Activated CD4-positive, alpha-beta T cell treated with anti-CD3 and anti-CD28 coated beads for 48 hours (primary cell): ENCODE measurements around the gene PRDM12.

ENCODE experiments used
- DNase-seq: peaks from one replicate; pipeline ENCODE4 v3.0.0-alpha.2; 2020

Gene PRDM12

DNA sequence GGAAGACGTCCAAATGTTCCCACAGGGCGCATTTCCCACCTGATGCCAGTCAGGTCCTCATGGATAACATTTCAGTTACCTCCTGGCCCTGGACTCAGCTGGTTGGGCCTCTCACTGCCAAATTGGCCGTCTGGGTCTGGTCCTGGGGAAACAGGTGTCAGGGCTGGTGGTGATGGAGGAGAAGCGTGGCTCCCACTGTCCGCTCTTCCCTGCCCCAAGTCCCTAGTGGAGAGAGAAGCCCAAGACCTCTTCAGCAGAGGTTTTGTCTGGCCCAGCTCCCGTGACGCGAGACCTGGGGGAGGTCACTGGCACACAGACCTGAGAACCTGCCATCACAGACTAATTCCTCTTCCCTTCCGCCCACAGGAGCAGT is 27.8 kb upstream of the PRDM12 start:
- no peak for DNase-seq

DNA sequence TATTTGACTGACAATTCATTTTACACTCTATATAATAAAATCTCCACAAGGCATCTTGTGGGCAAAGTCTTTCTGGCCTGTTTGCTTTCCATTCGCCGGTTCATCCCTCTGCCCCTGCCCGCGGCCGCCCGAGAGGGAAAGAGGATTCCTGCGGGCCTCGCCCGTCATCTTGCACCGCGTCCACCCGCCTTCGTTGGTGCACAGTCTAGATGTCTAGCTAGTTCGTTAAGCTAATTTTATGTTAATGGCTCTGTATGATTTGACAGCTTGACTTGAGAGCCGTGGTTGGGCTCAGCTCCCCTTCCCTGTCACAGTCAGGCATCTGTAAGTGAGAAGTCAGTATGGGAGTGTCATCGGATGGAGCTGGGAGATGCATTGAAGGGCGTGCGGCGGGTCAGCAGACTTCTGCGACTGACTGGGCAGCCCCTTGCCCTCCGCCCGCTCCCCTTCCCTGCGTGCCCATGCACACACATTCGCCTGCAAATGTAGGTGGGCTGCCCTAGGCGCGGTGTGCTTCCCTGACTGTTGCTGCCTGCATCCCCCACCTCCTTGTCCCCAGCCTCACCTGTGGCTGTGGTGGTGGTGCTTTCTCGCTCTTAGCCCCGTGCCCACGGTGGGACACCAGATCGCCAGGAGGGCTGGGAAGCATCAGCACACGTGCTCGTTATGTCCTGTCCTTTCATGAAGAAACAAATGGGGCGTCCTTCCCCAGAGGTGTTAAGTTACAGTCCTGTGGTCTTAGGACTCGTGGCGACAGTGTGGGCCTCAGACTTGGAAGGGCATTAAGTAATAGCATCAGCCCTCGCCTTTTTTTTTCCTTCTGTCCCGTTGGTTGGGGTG is 25.9 kb upstream of the PRDM12 start:
- no peak for DNase-seq

DNA sequence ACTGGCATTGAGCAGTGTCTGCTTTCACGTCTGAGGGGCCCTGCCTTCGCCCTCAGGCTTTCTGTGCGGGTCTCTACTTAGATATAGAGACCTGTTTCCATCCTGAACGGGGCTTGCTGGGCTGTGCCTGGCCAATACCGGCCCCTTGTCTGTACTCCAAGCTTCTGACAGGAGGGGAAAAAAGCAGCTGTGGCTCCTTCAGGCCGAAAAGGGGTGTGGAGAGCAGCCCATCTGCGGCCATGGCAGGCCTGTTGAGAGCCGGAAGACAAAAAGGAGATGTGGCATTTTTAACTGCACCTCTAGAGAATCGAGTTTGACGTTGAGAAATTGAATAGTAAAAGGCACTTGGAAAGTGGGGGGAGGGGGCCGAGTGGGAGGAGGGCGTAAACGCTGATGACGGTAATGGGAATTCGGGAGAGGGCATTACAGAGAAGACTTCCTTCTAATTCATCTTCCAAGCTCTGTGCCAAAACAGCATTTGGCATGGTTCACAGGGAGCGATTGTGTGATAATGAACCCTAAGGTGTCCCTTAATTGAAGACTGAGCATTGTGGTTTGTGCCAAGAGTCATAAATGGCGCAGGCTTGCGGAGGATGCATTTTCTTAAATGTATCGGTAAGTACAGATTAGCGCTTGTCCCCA is 25.1 kb upstream of the PRDM12 start:
- no peak for DNase-seq

DNA sequence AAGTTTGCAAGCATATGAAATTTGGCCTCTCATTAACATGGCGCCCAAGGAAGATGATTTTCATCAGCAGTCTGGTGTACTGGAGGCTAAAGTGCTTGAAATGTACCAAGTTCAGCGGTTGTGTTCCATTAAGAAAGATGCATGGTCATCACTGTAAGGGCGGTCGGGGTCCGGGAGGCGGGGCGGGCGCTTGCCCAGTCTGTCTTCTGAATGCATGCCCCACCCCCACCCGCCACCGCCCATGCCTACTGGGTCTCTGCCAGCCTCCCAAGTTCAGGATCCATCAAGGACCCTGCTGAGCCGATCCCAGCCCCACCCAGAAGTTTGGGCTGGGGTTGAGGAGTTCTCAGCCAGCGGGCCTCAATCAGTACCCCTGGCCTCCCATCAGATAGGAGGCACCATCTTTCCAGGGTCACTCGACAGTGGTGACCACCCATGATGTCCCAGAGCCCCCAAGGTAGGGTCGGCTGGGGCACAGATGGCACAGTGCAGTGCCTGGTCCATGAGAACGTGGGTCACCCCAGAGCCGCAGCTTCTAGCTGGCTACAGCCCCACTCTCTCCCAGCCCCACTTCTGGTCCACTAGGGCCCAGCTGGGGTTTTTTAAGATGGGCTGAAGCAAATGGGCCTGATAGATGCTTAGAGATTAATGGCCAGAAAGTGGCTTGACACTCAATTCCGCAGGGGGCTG is 24.4 kb upstream of the PRDM12 start:
- no peak for DNase-seq

DNA sequence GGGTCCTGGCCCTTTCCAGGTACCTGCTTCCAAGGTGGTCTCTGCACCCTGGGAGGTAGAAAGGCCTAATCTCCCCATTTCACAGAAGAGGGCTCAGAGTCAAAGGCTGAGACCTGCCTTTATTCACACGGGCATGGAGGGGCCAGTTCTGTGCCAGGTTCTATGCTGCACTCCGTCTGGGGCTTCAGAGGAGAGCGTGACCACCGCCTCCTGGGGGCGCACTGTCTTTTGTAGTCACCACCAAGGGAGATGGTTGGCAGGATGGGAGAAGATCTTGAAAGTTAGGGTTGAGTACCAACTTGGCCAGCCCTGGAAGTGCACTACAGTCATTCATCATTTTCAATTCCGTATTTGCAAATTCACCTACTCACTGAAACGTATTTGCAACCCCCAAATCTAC is 23.7 kb upstream of the PRDM12 start:
- DNase-seq: no peak

DNA sequence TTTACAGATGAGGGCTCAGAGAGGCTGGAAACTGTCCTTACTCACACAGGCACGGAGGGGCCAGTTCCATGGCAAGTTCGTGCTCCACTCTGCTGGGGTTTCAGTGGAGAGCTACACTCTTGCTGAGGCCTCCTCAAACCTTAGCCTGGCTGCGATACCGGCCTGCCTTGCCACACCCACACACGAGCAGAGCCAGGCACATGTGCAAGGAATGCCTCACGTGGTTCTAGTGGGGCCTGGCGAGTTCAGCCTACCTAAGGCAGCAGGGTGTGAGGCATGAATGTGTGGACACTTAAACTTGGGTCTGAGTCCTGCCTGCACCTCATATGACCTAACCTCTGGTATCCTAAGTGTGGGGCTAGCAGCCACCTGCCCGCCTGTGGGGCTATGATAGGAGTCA is 21.5 kb upstream of the PRDM12 start:
- no peak for DNase-seq

DNA sequence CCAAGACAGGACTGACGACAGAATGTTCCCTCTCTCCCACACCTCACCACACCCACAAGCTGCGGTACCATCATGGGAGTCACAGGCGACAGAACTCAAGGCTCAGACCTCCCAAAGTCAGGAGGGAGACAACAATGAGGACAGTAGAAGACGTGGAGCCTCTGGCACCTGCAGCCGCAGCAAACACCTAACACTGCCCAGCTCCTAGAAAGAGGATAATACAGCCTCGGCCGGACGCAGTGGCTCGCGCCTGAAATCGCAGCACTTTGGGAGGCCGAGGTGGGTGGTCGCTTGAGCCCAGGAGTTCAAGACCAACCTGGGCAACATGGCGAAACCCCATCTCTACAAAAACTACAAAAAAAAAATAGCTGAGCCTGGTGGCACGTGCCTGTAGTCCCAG is 13.2 kb upstream of the PRDM12 start:
- no peak for DNase-seq

DNA sequence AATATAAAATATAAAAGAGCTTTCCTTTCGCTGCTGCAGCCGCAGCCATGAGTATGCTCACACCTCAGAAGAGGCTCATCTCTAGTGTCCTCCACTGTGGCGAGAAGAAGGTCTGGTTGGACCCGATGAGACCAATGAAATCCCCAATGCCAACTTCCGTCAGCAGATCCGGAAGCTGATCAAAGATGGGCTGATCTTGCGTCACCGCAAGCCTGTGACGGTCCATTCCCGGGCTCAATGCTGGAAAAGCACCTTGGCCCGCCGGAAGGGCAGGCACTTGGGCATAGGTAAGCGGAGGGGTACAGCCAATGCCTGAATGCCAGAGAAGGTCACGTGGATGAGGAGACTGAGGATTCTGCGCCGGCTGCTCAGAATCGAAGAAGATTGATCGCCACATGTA is 12.6 kb upstream of the PRDM12 start:
- no peak for DNase-seq

DNA sequence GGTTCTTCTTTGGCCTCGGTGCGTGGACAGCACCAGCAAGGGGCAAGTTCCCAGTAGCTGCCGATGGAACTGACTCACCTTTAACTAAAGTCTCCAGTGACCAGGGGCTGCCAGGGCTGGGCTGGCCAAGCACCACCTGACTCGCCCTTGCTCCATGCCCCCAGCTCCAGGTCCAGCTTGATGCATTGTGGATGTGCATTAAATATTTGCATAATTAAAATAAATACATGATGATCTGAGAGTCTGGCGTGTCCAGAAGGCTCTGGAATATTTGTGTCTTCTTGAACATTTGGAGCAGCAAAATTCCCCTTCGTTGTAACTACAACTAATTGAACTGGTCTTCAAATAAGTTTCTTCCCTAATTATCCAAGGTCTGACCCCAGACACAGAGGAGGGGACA is 9.5 kb upstream of the PRDM12 start:
- no peak for DNase-seq

DNA sequence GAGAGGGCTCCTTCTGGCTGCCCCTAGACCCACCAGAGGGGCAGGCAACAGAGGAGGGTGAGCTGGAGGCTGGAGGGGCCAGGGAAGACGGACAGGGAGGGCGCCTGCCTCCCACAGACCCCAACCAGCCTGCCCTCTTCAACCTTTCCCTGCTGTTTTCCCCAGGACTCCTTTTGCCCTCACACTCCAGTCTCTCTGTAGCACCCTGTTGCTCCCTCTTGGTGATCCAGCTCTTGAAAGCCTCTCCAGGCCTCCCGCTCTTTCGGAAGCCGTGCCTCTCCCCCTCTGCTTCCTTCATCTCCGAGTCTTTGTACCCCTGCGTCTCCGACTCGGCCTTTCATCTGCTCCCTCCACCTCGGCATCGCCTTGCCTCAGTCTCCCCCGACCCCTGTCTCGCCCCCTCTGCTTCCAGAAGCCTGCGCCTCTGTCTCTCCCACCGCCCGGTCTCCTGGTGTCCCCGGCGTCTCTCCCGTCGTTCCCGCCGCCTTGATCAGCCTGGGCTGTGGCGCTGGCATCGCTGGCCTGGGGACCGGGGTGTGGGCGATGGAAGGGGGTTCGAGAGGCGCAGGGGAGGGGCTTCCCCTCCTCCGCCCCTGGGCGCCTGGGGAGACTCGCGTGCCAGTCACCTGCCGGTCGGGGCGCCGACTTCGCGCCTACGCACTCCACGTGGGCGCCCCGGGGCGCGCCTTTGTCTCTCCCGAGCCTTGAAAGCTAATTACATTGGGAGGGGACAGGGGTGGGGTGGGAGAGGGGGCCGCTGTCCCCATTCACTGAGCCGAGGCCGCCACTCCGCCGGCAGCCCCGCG is 5.3 kb upstream of the PRDM12 start:
- no peak for DNase-seq

DNA sequence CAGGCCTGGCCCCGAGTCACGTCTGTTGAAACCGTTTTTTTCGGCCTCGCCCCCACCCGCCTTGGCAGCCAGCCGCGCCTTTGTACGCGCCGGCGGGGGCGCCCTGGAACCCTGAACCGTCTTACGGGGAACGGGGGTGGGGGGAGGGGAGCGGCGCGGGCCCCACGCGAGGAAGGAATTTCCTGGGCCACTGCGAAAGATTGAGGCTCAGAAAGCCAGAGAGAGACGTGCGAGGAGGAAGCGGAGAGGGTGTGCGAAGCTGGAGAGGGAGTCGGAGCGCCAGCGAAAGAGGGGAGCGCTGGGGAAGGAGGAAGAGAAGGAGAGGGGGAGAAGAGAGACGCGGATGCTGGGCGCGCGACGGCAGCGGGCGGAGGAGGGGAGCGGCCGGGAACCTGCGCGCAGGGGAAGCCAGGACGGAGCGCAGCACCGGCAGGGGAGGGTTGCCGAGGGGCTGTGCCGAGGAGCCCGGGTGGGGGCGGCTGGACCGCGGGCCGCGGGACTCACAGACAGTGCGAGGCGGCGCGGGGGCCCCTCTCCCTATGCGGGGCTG is 4.6 kb upstream of the PRDM12 start:
- DNase-seq: no peak

DNA sequence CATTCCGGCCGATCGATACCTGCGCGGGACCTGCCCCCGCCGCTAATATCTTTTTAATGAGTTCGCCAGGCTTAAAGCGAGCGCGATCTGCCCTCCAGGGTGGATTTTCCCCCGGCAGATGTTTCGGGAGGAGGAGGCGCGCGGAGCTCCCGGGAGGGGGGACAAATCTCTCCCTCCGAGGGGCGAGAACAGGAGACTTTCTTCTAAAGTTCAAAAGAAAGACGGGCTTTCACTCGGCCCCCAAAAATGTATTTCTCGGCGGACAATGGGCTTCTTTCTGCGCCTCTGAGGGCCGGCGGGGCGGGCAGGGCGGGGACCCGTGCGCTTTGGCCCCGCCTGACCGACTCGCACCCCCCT is 4.1 kb upstream of the PRDM12 start:
- DNase-seq: no peak

DNA sequence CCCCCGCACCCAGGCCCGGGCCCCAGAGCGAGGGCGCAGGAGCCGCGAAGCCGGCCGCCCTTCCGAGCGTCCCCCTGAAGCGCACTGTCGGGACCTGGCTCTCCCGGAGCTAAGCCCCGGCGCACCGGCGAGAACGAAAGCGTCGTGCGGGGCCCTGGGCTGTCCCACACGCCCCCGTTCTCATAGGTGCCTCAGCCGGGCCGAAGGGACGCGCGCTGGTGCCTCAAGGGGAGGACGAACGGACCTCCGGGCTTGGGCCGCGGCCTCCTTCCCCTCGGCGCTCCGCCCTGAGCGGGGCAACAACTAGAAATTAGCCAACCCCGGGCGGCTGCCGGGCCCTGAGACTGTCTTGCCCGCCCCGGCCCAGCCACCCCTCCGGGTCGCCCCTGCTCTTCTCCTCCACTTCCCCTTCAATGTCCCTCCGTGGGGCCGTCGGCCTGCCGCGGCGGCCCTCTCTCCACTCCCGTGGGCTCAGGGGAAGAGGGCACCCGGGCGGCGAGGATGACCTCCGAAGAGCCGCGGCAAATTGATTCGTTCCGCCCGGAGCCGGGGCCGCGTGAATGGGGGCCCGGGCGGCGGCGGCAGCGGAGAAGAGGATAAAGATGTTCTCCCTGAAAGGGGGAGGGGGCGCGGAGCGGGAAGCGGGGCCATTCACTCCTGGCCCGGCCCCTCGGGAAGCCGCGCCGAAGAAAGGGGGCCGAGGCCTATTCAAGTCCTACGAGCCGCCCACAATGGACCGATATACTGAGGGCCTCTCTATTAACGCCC is 3.5 kb upstream of the PRDM12 start:
- no peak for DNase-seq

DNA sequence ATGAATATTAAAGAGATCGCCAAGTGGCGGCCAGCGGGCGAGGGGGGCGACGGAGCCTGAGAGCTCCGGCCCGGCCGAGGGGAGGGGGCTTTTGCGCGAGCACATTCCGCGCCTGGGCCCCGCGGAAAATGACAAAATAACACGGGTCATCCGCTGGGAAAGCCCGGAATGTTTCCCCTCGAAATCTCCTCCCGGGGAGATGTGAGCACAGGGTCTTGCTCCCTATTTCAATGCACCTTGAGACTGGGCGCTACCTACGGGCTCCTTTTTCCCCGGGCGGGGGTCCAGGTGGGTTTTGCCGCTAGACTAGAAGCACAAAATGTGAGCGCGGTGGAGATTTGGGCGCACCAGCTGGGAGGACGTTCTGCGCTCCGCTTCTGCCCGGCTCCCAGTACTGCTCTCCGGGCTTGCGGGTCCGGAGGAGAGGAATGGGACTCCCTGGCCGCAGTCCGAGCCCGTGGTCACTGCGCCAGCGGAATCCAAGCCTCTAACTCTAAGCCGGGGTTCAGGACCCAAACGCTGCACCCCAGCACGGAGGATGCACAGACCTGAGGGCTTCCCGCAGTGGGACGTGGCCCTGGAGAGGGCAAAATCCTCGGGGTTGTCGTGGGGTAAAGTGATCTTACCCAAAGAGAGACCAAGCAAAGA is 2.8 kb upstream of the PRDM12 start:
- DNase-seq: no peak

DNA sequence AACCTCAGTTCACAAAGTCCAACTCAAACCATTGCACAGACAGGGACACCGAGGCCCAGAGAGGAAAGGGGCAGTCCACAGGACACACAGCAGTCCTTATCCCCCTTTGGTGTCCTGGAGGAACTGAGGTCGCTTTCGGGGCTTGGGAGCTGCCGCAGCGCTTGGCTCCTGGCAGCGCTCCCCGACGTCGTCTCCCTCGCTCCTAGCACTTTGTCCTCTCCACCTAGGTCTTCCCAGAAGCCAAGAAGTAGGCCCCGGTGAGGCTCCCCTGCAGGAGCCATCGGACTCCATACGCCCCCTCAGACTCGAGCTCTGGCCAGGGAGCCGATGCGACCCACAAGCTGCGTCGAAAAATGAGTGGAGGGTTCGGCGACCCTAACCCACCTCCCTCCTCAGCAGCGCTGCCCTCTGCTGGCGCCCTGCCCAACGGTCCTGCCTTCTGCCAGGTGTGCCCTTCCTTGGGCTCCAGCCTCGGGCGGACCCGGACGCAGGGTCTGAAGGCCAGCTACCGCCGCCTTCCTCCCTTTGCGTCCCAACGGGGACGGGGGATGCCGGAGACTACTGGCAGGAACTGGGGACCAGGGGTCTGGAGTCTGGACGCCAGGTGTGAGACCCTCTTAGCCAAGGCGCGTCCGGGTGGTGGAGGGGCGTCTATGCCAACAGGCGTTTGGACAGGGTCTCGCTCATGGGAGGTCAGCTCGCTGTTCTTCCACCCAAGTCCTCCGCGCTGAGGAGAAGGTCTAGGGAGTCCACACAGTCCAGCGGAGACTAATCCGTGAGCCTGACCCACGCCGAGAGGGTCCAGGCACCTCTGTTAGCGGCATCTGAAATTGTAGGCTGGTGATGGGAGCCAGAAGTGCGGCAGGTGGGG is 2.1 kb upstream of the PRDM12 start:
- DNase-seq: no peak

DNA sequence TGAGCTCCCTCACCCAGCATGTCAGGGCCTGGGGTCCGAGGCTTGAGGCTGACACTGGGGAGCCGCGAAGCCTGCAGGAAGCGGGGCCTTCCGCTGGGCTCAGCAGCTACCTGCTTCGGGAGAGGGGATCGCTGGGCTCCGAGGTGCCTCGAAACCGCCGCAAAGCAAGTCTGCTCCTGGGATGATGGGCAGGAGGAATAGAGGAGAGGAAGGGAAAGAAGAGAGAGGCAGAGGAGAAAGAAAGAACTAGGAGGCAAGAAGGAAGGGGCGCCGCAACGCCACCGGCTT is 1.5 kb upstream of the PRDM12 start:
- no peak for DNase-seq

DNA sequence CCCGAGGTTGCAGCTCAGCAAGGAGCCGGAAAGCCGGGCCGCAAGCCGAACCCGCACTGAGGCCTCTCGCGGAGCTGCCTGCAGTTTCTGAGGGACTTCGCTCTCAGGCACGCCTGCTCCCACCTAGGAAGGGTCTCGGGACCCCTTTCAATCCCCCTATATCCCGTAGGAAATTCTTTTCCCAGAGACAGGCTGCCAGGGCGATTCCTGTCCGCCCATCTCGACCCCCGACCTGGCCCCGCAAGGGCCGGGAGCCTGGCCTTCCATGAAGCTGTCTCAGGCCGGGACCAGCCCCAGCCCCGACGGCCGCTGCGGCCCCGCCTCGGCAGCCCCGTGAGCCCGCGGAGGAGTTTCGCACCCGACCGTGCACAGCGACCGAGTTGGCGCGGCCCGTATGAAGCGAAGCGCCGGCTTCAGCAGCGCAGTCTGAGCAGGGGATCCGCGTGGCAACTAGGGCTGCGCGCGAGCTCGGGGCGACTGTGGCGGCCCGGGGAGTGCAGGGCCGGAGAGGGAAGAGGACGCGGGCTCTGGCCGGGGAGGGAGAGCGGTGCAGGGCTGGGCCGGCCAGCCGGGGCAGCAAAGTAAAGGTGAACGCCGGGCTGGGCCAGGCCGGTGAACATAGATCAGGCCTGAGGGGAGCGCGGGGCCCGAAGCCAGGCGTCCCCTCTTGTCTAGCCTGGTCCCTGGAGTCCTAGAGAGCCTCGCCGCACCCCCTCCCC is 977 bp upstream of the PRDM12 start:
- peak; percentile 49 for DNase-seq

DNA sequence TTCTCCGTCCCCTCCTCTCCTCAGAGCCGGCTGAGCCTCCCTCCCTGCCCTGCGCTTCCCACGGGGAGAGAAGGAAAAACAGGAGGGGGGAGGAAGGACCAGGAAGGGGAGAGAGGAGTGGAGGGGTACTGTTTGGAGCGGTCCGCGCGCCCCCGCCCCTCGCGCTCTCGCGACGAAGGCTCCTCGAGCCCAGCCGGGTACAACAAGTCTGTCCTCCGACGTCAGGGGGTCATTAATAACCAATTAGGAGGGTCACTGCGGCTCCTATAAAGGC is 480 bp upstream of the PRDM12 start:
- no peak for DNase-seq

DNA sequence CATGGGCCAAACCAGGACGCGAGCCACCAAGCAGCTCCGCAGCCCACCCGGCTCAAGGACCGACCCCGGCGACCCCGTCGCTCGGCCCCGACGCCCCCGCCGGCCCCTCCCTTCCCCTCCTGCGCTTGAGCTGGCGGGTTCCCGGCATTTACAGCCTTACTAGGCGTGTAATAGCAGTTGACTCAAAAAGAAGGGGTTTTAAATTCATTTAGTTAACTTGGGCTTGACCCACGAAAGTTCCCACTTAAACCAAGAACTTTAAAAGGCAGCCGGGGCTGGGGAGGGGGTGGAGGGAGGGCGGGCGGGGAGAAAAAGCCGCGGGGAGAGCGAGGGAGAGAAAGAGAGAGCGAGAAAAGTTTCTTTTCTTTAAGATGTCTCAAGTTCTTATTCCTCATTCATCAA is 636 bp downstream of the PRDM12 start:
- DNase-seq: no peak
